HG03103 (cell line): ENCODE data around the gene TMIGD3.

ENCODE experiments used
- ATAC-seq: cut with Tn5 transposase; IDR thresholded peaks from one replicate; pipeline ENCODE4 v1.9.1; 2021; ENCODE audit warnings: low read depth; ENCODE audit not compliant: unreplicated experiment

Gene TMIGD3

DNA sequence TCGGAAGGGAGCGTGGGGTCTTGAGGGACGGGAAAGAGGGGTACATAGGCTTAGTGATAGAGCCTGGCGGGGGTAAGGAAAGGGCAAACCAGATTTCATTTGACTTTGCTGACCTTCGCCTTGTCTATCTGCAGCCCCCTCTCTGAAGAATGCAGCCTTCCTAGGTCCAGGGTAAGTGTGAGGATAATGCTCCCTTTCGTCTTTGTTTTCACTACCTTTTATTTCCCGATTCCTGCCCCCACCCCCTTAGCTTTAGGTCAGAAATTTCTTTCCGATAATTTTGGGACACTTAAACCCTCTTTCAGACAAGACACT, 53.8 kb downstream of the TMIGD3 start:
- no peak for ATAC-seq

DNA sequence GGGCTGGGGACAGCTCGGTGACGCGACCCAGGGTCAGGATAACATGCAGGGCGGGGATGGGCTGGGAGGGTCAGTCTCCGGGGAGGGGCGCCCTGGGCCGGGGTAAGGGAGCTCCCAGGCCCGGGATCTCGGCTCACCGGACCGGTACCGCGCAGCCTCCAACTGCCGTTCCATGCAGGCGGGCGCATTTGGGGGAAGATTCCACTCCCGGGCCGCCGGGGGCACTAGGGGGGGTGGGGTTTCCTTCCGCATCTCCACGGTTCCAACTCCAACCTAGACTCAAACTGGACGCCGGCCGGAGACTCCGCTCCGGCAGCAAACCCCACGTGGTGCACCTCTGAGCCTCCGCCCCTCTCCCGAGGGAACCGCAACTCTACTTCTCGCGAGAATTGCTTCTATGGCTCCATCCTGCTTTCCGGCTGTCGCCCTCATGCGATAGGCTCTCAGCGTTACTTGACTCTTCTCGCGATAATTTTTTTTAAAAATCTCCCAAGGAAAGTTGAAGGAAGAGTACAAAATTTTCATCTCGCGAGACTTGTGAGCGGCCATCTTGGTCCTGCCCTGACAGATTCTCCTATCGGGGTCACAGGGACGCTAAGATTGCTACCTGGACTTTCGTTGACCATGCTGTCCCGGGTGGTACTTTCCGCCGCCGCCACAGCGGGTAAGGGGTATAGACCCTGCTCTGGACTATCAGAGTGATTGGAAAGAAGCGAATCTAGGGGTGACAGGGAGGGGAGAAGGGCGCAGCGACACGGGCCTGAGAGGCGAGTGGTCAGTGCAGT, 54.3 kb downstream of the TMIGD3 start, which contains the start of the genes ATP5PB and WDR77:
Gene ATP5PB (plus strand): TSS at position 547 of the 785 bp plus-strand sequence. CDS start 78 bp downstream, at position 625.
Gene WDR77 (minus strand): TSS at position 339 of the 785 bp plus-strand sequence. CDS start 87 bp downstream, at position 252.
- ATAC-seq, result peak; percentile 93

DNA sequence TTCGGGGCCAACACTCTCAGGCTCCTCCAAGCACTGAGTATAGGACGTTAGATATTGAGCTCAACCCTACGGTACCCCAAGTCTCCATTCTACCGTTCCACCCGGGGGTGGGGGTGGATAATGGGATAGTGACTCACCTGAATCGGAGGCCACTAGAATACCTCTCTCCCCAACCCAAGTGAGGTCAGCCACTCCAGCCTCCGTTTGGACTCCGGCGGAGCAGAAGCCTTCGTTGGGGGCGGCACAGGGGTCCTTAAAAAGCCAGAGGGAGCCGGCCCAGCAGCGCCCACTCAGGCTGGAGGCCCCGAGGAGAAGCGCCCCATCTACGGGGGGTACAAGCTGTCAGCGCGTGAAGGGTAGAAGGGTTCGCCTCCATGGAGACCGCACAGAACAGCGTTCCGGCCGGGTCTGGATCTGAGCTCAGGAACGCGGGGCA, 54.9 kb downstream of the TMIGD3 start:
- ATAC-seq, result no peak

DNA sequence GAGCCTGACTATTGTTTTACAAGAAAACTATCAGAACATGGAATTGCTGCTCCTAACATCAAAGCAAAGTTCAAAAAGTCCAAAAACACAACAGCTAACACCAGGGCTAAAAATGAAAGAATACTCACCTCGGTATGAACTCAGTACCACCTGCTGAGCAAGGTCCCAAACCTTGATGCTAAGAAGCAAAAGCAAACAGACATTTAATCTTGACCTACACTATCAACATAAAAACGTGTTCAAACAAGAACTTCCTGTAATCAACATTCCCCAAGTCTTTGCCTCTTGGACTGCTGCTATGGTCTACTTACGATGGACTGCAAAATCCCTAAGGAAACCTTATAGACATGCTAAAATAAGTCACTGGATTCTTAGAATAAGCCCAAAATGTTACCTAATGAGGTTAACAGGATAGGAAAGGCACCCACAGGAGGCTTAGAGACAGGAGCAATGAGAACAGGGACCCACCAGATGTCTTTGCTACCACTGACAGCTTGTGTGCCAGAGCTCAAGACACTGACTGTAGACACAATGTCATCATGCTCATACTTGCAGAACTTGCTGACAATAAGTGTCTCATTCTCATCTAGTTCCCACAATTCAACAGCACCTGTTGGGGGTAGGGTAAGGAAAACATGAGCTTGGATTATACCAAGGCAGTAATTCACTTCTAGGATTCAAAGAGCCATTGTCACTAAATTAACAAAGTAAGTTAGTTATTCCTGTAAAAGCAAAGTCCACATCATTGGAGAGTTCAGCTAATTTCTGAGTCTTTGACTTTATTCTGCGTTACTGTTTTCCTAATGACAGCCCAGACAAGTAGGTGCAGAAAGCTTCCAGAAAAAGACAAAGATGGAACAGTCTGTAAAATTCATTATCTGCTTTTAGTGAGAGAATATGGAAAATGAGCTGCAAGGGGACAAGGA, 56.2 kb downstream of the TMIGD3 start:
- ATAC-seq, result no peak

DNA sequence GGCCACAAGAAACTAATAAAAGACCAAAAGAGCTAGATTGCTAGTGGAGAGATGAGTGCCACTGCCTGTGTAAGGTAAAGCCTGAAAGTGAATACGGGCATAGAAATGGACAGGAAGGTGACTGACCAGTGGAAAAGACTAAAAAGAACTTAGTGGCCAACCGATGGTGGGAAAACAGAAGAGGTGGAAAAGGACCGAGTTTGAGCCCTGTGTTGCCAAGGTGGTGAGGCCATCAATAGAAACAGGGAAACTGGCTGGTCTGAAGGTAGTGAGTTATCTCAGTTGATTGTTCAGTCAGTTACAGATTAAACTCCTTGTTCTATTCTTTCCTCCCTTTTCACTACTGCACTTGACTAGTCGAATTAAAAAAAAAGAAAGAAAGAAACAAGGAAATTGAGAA, 56.9 kb downstream of the TMIGD3 start:
- ATAC-seq, result no peak

DNA sequence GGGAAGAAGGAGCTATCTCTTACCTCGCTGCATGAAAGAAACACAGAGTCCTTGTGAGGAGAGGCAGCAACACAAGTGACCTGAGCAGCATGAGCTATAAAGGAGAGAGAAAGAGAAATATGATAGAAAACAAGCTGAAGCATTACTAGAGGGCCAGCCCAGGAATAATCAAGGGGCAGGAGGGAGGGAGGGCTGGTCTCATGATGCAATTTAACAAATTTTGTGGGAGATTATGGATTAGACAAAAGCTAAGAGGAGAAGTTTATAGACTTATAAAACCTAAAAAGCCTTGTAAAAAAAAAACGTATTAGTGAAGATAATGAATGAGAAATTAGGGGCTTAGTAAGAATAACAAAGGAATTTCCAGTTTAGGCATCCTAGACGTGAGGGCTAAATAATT, 59.4 kb downstream of the TMIGD3 start:
- ATAC-seq, result no peak

DNA sequence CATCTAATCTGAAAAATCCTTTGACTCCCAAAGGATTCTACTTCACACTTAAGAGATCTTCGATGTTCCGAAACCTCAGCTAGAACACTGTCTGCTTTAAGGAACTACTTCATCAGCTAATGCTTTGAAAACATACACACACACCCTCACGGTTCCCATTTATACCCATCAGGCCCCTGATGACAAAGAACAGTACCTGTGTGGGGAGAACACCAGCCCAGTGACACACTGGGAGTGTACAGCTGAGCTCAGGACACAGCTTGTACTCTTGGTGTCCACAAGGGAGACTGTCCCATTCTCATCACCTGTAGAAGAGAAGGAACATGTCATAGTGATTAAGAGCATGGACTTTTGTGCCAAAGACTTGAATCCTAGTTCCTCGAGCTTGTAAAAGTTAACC, 61.0 kb downstream of the TMIGD3 start:
- ATAC-seq, result no peak

DNA sequence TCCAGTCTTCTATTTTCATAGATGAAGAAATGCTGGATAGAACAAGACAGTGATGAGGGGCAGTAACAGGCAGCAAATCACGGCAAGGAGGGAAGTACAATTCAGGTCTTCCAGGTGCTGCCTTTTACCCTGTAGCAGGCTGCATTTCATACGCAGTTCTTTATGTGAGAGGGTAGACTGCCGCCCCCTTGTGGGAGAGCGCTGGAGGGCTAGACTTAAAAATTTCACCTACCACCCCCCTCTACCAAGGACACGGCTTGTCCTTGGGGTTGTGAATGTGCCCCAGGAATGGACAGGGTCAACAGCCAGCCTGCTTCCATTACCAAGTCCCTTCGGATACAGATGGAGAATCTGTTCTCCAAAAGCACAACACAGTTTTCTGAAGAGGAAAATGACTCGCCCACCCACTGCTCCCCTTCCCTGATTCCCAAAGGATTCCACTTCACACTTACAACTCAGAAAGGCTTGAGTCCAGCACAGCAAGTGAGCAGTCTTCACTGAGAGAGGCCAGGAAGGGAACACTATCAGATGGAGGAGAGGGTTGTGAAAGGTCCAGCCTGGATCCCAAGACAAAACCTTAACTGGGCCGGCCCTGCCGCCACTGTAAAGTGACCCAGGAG, 61.8 kb downstream of the TMIGD3 start:
- ATAC-seq, result no peak

DNA sequence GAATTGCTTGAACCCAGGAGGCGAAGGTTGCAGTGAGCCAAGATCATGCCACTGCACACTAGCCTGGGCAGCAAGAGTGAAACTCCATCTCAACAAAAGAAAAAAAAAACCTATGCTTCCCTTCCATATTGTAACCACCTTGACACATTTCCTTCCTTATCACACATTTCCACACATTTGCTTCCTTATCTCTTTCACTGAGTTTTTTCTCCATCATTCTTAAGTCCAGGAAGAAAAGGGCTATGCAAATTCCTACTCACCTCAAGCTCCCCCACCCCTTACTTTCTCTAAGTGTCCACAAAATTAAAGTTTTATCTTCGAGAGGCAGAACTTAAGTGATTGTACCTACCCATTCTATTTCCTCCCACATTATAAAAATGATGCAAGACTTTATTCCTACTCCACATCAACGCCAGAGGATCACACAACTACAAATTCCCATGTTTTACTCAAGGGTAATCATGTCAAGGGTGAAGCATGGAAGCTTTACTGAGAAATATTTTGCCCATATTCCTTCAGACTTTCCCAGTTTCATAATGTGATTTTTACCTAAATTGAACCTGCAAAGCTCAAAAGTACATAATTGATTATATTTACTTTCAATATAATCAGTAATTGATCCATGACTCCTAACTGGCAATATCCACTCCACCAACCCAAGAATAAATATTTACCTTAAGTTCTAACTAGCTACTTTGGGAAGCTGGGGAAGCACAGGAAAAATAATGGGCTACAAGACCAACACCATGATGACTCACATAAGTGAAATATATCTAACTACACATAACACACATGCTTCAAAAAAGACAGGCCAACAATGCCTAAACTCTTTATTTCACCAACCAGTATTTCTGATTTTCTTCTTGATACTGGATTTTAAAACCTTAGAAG, 63.7 kb downstream of the TMIGD3 start:
- no peak for ATAC-seq

DNA sequence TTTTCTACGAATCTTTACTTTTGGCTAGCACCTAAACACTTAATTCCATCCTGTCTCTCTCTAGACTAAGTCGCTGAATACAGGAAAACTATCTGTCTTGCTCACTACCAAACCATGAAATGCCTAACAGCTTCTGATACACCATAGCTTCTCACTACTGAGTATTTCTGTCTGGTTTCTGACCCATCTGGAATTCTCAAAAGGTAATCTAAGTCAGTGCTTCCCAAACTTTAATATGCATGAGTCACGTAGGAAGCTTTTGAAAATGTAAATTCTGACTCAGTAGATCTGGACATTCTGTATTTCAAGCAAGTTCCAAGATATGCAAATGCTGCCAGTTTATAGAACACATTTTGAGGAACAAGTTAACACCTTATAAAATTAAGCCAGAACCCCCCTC, 66.7 kb downstream of the TMIGD3 start:
- ATAC-seq, result no peak
